ENCODE results near the gene HEMK1. TPM values are rescaled to one million over a fixed set of nuclear protein-coding genes. Genes with fewer than 3 reads are reported as not detected.

The HEMK1 gene
- total and polyA plus RNA-seq, 2 donors (not counting 1 experiment from before 2014, with no cell fraction given): 34.2 to 43.0 TPM

- H3K27me3 Mint-ChIP-seq: no peaks in the 10 kb centered on the region
- intact Hi-C loops (cut with micrococcal nuclease): no loop called here
- Histone ChIP-seq H3K27me3 (replicated peaks in 1 of 4; ENCODE audit: control extremely low read depth in 1 of 4, control insufficient read depth in 3 of 4, insufficient read depth in 4 of 4, low read length in 3 of 4) (no peaks in the 10 kb centered on the region), H3K4me3 (ENCODE audit: control extremely low read depth in 1 of 5, extremely low read depth in 1 of 5, insufficient read depth in 1 of 5, low read depth in 2 of 5, low read length in 4 of 5) (no peak overlapping the region), H3K27ac (ENCODE audit: low read length in 2 of 2) (no peak overlapping the region), H3K36me3 (replicated peaks in 1 of 2; ENCODE audit: control extremely low read depth in 1 of 2, control insufficient read depth in 1 of 2, extremely low read depth in 1 of 2, insufficient read depth in 2 of 2, low read length in 1 of 2) (peaks cover 0 to 44% of the 10 kb centered on the region in 2 experiments), H3K9ac (ENCODE audit: low read length) (no peak overlapping the region), H2AFZ (ENCODE audit: insufficient read depth, low read depth, low read length, poor library complexity, severe bottlenecking) (no peak overlapping the region), H3K4me2 (replicated peaks; ENCODE audit: low read depth, low read length, poor library complexity, severe bottlenecking) (no peak overlapping the region), H3K79me2 (ENCODE audit: control insufficient read depth, insufficient read depth, low read length) (peaks cover 7% of the 10 kb centered on the region), H3K9me3 (ENCODE audit: control extremely low read depth in 1 of 3, control insufficient read depth in 2 of 3, insufficient read depth in 1 of 3, low read length in 2 of 3) (no peaks in the 10 kb centered on the region), H4K20me1 (ENCODE audit: control insufficient read depth, insufficient read depth, low read length, poor library complexity, severe bottlenecking) (no peaks in the 10 kb centered on the region), H3K4me1 (ENCODE audit: control insufficient read depth in 2 of 2, insufficient read depth in 2 of 2, low read length in 2 of 2) (peaks cover 0 to 11% of the 10 kb centered on the region in 2 donors)
- TF ChIP-seq CTCF (IDR thresholded peaks at IDR 0.05): no peak
- no peak overlapping the region for H3K27ac Mint-ChIP-seq
- CTCF ChIA-PET: interaction anchor here (0.9 to 16.8 kb wide), 4 partner anchors 14 to 77 kb away, joined by 3 to 541 read pairs (median 60); partner anchors contain the start of genes CISH and MAPKAPK3
- H3K9me3 Mint-ChIP-seq (ENCODE audit: insufficient read depth): no peaks in the 10 kb centered on the region
- H3K4me1 Mint-ChIP-seq: peaks cover 9% of the 10 kb centered on the region
- ATAC-seq (ENCODE audit: low read depth) (no peak), DNase-seq (no peak)
- no peak overlapping the region for H3K4me3 Mint-ChIP-seq
- 100% methylated on average over 3 of the region's 6 CpGs for WGBS (ENCODE audit: insufficient coverage)
- POLR2A ChIA-PET: no interaction called here
Measured at GRCh38 chr3:50575372-50575771, 6.0 kb downstream of the HEMK1 start.

GRCh38 chr3:50577348-50577747 is 8.0 kb downstream of the HEMK1 start:
- intact Hi-C loops (cut with micrococcal nuclease): no loop called here
- H3K4me1 Mint-ChIP-seq: no peaks in the 10 kb centered on the region
- no peak overlapping the region for H3K4me2 ChIP-seq (replicated peaks; ENCODE audit: low read depth, low read length, poor library complexity, severe bottlenecking)

More at GRCh38 chr3:50577348-50577747, 8.0 kb downstream of the HEMK1 start:
- ChIA-PET CTCF (interaction anchor here (9.1 to 16.8 kb wide), 2 partner anchors 12 to 35 kb away, joined by 116 to 541 read pairs; partner anchors contain the start of genes CISH and MAPKAPK3), POLR2A (no interaction called here)
- Histone ChIP-seq H2AFZ (ENCODE audit: insufficient read depth, low read depth, low read length, poor library complexity, severe bottlenecking) (no peak overlapping the region), H3K36me3 (replicated peaks in 1 of 2; ENCODE audit: control extremely low read depth in 1 of 2, control insufficient read depth in 1 of 2, extremely low read depth in 1 of 2, insufficient read depth in 2 of 2, low read length in 1 of 2) (peaks cover 0 to 54% of the 10 kb centered on the region in 2 experiments), H3K9ac (ENCODE audit: low read length) (no peak overlapping the region), H3K4me3 (ENCODE audit: control extremely low read depth in 1 of 5, extremely low read depth in 1 of 5, insufficient read depth in 1 of 5, low read depth in 2 of 5, low read length in 4 of 5) (no peak overlapping the region), H3K79me2 (ENCODE audit: control insufficient read depth, insufficient read depth, low read length) (peaks cover 7% of the 10 kb centered on the region), H3K27me3 (replicated peaks in 1 of 4; ENCODE audit: control extremely low read depth in 1 of 4, control insufficient read depth in 3 of 4, insufficient read depth in 4 of 4, low read length in 3 of 4) (no peaks in the 10 kb centered on the region), H3K9me3 (ENCODE audit: control extremely low read depth in 1 of 3, control insufficient read depth in 2 of 3, insufficient read depth in 1 of 3, low read length in 2 of 3) (no peaks in the 10 kb centered on the region), H3K27ac (ENCODE audit: low read length in 2 of 2) (no peak overlapping the region), H3K4me1 (ENCODE audit: control insufficient read depth in 2 of 2, insufficient read depth in 2 of 2, low read length in 2 of 2) (peaks cover 0 to 2% of the 10 kb centered on the region in 2 donors), H4K20me1 (ENCODE audit: control insufficient read depth, insufficient read depth, low read length, poor library complexity, severe bottlenecking) (no peaks in the 10 kb centered on the region)
- H3K27ac Mint-ChIP-seq: no peak overlapping the region
- TF ChIP-seq EZH2 (IDR thresholded peaks at IDR 0.05; ENCODE audit: borderline replicate concordance, insufficient read depth, low read depth, low read length, poor library complexity, severe bottlenecking) (no peak), CTCF (IDR thresholded peaks at IDR 0.05) (no peak)
- H3K4me3 Mint-ChIP-seq: no peak overlapping the region
- no peak for DNase-seq
- 92% methylated on average over 2 of the region's 2 CpGs for WGBS (ENCODE audit: insufficient coverage)
- no peaks in the 10 kb centered on the region for H3K9me3 Mint-ChIP-seq (ENCODE audit: insufficient read depth)
- ATAC-seq (ENCODE audit: low read depth): no peak
- H3K27me3 Mint-ChIP-seq: no peaks in the 10 kb centered on the region

Measured in B cell (primary cell).